Testis (tissue), 2 donors: ENCODE measurements around the gene SIGLECL1.

Experiments used
- CTCF ChIP-seq, 3 experiments: fragments of 450-650 bp in 2 of 3; fragments of 200-600 bp in 1 of 3; sonication (generic) in 1 of 3; IDR thresholded peaks; one replicate each; pipeline ENCODE4 v1.5.1; 2016 to 2019; ENCODE audit warnings: antibody characterized with exemption in 3 of 3, mild to moderate bottlenecking in 2 of 3, moderate library complexity in 1 of 3
- POLR2A ChIP-seq: fragments of 450-650 bp; IDR thresholded peaks from one replicate; pipeline ENCODE4 v1.6.1; 2017; ENCODE audit warnings: antibody characterized with exemption, mild to moderate bottlenecking, moderate library complexity

GRCh38 chr19:51258165-51259160 lies 7.6 kb downstream of the SIGLECL1 start:
- TF ChIP-seq CTCF (IDR thresholded peaks at IDR 0.05) (no peak), POLR2A (no peak)
